ENCODE measurements around the gene RALGAPA1. TPM values are rescaled to one million over a fixed set of nuclear protein-coding genes. Genes with fewer than 3 reads are reported as not detected.

RALGAPA1 gene
- total RNA-seq, 1 donor from 2014 or later: 39.2 TPM

DNA sequence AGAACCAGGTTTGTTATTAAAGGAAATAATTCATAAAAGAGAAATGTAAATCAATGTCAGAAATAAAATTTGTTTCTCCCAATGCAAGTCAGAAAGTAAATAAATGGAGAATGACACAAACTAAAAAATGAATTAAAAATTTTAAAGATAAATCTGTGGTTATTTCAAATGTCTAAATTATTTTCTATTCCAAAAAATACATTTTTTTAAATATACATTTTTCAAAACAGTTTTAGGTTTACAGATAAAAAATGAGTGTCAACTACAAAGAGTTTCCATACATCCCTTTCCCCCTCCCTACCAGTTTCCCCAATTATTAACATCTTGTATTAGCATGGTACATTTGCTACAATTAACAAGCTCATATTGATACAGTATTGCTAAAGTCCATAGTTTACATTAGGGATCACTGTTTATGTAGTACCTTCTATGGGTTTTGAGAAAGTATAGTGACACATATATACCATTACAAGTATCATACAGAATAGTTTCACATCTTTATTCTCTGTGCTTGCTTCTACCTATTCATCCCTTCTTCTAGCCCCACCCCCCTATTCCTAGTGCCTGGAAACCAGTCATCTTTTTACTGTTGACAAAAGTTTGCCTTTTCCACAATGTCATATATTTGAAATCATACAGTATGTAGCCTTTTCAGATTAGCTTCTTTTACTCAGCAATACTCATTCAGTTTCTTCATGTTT lies 104.2 kb downstream of the RALGAPA1 start:
- intact Hi-C loops (cut with micrococcal nuclease): no loop called here

DNA sequence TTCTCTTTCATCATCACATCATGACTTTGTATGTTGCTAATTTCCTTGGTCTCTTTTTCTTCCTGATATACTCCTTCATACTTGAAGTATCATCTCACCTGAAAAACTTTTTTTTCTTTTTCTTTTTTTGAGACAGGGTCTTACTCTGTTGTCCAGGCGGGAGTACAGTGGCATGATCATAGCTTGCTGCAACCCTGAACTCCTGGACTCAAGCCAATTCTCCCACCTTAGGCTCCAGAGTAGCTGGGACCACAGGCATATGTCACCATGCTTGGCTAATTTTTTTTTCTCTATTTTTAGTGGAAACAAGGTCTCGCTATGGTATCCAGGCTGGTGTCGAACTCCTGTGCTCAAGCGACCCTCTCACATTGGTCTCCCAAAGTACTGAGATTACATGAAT lies 107.6 kb downstream of the RALGAPA1 start:
- intact Hi-C loops (cut with micrococcal nuclease): no loop called here

- intact Hi-C loops (cut with micrococcal nuclease): no loop called here
These were observed 109.2 kb downstream of the RALGAPA1 start for GRCh38 chr14:35699791-35700444.

DNA sequence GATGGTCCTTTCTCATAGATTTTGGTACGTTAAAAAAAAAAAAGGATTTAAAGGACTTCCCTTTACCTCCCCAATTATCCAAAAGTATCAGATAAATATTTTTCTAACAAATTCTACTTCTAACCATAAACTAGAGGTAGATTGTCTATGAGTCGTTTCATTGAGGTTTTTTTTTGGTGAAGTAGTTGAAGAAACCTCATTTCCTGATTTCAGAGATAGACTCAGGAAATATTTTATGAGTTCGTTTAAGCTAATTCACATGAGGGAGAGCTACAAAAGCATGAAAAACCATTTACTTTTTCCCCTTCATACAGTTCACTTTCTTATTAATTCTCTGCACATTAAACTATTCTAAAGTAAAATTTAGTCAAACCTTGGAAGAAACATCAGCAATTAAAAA lies 112.5 kb downstream of the RALGAPA1 start:
- intact Hi-C loops (cut with micrococcal nuclease): no loop called here

GRCh38 chr14:35696119-35696518 lies 113.0 kb downstream of the RALGAPA1 start:
- intact Hi-C loops (cut with micrococcal nuclease): no loop called here

DNA sequence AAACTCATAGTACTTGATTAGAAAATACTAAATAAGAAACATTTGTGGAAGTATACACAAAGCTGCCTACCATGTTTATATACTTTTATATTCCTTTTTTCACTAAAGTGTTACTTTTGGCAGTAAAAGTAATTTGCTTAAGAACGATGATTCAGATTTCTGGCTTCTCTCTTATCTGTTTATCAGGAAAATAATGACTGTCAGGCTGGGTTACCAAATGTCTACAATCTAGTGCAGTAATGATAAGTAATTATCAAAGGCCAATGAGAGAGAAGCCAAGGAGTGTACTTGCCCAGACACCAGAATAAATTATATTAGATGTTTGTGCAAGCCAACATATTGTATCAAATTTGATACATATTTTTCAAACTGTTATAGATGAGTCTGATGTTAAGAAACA lies 113.4 kb downstream of the RALGAPA1 start:
- intact Hi-C loops (cut with micrococcal nuclease): no loop called here

- intact Hi-C loops (cut with micrococcal nuclease): no loop called here
These were observed 114.0 kb downstream of the RALGAPA1 start for GRCh38 chr14:35695072-35695471.

- intact Hi-C loops (cut with micrococcal nuclease): loop anchor here (2.0 to 10.0 kb wide), 3 partner anchors 120 to 464 kb away; partner anchors contain the start of gene RALGAPA1
These were observed 120.1 kb downstream of the RALGAPA1 start for GRCh38 chr14:35689000-35689460.

- intact Hi-C loops (cut with micrococcal nuclease): loop anchor here (2.0 to 10.0 kb wide), 3 partner anchors 121 to 463 kb away; partner anchors contain the start of gene RALGAPA1
These were observed 120.8 kb downstream of the RALGAPA1 start for GRCh38 chr14:35688126-35688826.

- intact Hi-C loops (cut with micrococcal nuclease): loop anchor here (1.0 to 10.0 kb wide), 4 partner anchors 248 to 547 kb away; no protein-coding TSS in a partner anchor
These were observed 121.7 kb downstream of the RALGAPA1 start for GRCh38 chr14:35687335-35687939.

- intact Hi-C loops (cut with micrococcal nuclease): loop anchor here (10.0 kb wide), 1 partner anchor 459 kb away; no protein-coding TSS in a partner anchor
These were observed 125.4 kb downstream of the RALGAPA1 start for GRCh38 chr14:35683688-35684087.

DNA sequence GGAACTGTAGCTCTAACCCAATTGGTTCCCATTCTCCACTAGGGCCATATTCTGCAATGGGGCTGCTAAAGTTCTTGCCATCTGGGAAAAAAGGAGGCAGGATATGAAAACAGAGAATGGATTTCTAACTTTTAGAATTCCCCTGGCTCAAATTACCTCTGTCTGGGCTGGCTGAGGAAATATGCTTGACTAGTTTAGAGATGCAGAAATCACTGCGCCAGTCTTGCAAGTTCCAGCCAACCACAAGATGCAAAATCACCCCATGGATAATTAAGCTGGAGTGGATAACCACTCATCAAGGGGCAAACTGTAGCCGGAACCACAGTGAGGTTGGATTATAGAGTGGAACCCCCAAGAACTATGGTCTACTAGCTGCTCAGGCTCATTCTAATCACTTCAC lies 126.3 kb downstream of the RALGAPA1 start:
- intact Hi-C loops (cut with micrococcal nuclease): loop anchor here (10.0 kb wide), 1 partner anchor 458 kb away; no protein-coding TSS in a partner anchor

GRCh38 chr14:35678403-35679028 lies 130.6 kb downstream of the RALGAPA1 start:
- intact Hi-C loops (cut with micrococcal nuclease): no loop called here

DNA sequence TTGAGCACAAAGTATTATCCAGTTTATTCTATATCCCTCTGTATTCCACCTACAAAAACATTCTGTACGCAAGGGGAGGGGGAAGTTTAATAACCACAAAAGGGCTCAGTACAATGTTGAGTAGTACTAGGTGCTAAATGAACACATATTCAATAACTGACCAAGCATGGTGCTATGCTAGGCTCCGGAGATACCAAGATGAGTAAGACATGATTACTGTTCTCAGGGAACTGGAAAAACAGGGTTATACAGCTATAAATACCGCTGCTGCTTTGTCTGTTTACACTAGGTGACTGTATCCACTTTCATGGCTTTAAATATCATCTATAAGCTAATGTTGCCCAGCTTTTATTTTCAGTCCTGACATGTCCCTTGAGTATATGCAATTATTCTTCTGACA lies 139.3 kb downstream of the RALGAPA1 start:
- intact Hi-C loops (cut with micrococcal nuclease): no loop called here

- intact Hi-C loops (cut with micrococcal nuclease): no loop called here
These were observed 142.6 kb downstream of the RALGAPA1 start for GRCh38 chr14:35666429-35667043.

GRCh38 chr14:35661875-35662274 lies 147.2 kb downstream of the RALGAPA1 start:
- intact Hi-C loops (cut with micrococcal nuclease): no loop called here

- intact Hi-C loops (cut with micrococcal nuclease): no loop called here
These were observed 156.1 kb downstream of the RALGAPA1 start for GRCh38 chr14:35653045-35653444.

DNA sequence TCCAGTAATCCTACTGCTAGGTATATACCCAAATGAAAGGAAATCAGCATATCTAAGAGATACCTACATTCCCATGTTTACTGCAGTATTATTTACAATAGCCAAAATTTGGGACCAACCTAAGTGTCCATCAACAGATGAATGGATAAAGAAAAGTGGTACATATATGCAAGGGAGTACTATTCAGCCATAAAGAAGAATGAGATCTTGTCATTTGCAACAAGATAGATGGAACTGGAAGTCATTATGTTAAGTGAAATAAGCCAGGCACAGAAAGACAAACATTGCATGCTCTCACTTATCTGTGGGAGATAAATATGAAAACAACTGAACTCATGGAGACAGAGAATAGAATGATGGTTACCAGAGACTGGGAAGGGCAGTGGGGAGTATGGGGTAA lies 165.6 kb downstream of the RALGAPA1 start:
- intact Hi-C loops (cut with micrococcal nuclease): no loop called here

DNA sequence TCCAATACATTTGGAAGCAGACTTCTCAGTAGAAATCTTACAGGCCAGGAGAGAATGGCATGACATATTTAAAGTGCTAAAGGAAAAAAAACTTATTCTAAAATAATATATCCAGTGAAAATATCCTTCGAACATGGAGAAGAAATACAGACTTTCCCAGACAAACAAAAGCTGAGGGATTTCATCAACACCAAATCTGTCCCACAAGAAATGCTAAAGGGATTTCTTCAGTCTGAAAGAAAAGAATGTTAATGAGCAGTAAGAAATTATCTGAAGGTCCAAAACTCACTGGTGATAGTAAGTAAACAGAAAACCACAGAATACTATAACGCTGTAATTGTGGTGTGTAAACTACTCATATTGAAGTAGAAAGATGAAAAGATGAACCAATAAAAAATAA lies 171.2 kb downstream of the RALGAPA1 start:
- intact Hi-C loops (cut with micrococcal nuclease): no loop called here

- intact Hi-C loops (cut with micrococcal nuclease): no loop called here
These were observed 171.8 kb downstream of the RALGAPA1 start for GRCh38 chr14:35637269-35637668.

GRCh38 chr14:35632676-35633075 lies 176.4 kb downstream of the RALGAPA1 start:
- intact Hi-C loops (cut with micrococcal nuclease): no loop called here

Data from T-helper 2 cell treated with Interferon-gamma antibody and Interleukin-4, amounts not matched to agents 100 ng/mL and 5 ng/mL, for 36 hours (primary cell).